ENCODE measurements around the gene PLLP. TPM values are rescaled to one million over a fixed set of nuclear protein-coding genes. Genes with fewer than 3 reads are reported as not detected.

PLLP gene, protein sequence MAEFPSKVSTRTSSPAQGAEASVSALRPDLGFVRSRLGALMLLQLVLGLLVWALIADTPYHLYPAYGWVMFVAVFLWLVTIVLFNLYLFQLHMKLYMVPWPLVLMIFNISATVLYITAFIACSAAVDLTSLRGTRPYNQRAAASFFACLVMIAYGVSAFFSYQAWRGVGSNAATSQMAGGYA
- 1.9 TPM for total RNA-seq

DNA sequence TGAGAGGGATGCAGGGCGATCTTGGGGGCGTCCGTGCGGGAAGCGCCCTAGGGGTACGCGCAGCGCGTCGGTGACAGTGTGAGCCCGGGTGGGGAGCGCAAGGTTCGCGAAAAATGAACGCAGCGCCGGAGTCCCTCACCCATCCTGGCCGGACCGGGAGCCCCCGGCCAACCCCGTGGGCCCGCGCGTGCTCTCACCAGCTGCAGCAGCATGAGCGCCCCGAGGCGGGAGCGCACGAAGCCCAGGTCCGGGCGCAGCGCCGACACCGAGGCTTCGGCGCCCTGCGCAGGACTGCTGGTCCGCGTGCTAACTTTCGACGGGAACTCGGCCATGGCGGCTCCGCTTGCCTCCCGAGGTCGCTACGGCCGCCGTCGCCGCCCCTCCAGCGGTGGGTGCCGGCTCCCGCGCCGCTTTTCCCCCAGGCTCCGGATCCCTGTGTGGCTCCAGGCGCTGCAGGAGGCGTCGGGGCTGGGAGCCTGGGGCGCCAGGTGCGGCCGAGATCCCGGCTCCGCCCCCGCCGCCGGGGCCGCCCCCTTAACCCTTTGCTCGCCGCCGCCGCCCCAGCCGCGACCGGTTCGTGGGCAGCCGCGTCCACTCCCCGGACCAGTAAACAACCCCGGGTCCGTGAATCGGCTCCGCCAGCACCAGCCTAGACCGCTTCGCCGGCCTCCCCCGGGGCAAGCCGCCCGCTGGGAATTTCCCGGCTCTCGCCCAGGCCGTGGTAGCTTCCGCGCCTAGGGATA lies at the start of gene PLLP:
PLLP (minus strand) TSS at position 464 of the 743 bp plus-strand sequence; CDS start at position 332, 132 bp downstream.
- DNase-seq = peak; percentile 50

DNA sequence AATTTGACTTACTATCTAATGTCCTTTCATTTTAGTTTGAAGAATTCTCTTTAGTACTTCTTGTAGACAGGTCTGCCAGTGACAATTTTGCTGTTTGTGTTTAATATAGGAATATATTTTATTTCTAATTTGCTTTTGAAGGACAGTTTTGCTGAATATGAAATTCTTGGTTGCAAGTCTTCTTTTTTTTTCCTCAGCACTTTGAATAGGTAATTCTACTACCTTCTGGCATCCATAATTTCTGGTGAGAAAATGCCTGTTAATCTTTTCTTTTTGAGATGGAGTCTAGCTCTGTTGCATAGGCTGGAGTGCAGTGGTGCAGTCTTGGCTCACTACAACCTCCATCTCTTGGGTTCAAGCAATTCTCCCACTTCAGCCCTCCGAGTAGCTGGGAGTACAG lies 48.9 kb upstream of the PLLP start:
- DNase-seq = no peak

DNA sequence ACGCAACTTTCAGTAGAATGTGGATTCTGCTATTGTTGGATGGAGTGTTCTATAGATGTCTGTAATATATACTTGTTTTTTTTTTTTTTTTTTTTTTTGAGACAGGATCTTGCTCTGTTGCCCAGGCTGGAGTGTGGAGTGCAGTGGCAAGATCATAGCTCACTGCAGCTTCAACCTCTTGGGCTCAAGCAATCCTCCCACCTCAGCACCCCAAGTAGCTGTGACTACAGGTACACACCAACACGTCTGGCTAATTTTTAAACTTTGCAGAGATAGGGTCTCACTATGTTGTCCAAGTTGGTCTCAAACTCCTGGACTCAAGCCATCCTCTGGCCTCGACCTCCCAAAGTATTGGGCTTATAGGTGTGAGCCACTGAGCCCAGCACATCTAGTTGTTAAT lies 46.9 kb upstream of the PLLP start:
- no peak for DNase-seq

DNA sequence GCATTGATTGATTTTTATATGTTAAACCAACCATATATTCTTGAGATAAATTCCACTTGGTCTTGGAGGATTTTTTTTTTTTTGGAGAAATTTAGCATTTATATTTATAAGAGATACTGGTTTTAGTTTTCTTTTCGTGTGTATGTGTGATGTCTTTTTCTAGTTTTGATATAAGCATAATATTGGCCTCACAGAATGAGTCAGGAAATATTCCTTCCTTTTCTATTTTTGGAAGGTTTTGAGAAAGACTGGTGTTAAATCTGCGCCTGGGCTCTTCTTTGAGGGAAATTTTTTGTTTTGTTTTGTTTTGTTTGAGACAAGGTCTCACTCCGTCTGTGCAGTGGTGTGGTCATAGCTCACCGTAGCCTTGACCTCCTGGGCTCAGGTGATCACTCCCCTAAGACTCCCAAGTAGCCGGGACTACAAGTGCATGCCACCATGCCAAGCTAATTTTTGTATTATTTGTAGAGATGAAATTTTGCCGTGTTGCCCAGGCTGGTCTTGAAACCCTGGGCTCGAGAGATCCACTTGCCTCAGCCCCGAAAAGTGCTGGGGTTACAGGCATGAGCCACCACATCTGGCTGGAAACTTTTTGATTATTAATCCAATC lies 45.4 kb upstream of the PLLP start:
- no peak for DNase-seq

DNA sequence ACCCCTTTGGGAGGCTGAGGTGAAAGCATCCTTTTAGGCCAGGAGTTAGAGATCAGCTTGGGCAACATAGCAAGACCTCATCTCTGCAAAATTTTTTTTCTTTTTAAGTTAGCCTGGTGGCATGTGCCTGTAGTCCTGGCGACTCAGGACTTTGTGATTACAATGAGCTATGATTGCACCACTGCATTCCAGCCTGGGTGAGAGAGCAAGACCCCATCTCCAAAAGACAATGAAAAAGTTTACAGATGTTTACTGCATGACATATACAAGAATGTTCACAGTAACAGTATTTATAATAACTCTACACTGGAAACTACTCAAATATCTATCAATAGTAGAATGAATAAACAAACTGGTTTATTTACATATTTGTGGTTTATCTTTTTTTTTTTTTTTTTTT lies 41.0 kb upstream of the PLLP start:
- no peak for DNase-seq

DNA sequence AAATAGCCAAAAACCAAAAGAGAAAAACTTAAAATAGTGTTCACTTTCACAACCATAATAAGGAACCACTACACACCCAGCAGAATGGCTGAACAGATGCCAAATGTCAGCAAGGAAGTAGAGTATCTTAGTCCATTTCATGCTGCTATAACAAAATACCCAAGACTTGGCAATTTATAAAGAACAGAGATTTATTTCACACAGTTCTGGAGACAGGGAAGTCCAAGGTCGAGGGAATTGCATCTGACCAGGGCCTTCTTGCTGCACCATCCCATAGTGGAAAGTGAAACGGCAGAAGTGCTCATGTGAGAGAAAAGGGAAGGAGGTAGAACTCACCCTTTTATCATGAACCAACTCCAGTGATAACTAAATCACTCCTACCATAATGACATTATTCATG lies 40.3 kb upstream of the PLLP start:
- no peak for DNase-seq

DNA sequence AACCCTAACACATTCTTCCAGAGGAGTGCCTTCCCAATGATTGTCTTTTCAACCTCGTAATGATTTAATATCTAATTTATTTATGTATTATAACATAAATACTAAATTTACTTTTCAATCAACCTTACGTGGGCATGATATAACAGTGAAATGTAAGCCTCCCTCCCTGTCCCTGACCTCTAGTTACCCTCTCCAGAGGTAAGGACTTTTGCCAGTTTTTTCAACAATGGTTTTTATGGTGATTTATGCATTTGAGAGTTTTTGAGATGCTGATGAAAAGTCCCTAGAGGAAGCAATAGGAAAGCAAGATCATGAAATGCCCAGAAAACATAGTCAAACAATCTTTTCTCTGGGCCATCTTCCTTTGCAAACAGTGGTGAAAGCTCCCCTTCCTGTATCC lies 35.2 kb upstream of the PLLP start:
- DNase-seq = no peak

DNA sequence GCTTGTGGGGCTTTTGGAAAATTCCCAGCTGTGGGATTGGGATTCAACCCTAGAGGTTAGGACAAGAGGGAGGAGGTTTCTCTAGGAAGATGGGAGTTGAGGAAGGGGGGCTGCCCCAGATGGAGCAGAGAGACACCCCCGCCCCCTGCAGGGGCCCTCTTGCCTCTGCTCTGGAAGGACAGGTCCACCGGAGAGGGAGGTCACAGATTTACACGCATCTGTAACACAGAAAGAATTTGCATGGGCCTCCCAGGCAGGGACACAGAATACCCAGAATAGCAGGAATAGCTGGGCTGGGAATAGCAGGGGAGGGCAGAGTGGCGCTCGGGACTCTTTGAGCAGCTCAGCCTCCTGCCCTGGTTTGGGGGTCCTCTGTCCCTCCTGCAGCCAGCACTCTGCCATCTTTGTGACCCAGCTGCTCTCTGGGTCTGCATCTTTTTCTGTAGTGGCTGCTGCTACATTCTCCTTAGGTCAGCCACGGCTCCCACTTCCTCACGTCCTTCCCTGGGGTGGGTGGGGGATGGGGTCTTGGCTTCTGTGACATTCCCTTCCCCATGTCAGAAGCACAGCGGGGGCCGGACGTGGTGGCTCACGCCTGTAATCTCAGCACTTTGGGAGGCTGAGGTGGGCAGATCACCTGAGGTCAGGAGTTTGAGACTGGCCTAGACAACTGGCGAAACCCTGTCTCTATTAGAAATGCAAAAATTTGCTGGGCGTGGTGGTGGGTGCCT lies 33.9 kb upstream of the PLLP start:
- DNase-seq = peak; percentile 36

DNA sequence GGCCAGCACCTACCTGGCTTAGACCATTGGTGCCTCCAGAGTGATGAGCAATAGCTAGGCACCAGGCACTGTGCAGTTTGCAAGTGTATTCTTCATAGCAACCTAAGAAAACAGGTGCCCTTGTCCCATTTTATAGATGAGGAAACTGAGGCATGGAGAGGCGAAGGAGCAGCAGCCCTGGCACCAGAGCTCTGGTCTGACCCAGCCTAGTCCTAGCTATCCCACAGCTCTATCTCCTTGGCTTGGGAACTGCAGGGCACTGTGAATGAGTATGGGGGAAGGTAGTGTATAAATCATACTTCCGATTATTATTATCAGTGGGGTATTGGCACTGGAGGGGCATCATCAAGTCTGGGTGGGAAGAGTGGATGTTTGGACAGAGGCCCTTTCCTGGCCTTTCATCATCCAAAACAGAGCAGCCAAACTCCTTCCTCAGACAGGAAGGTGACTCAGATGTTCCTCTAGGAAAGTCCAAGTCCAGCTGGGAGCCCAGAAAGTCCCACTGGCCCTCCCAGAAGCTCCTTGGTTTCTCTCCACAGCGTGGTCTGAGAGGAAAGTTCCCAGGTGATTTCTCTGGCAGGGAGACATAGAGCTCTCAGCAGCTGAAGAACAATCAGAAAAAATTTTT lies 32.0 kb upstream of the PLLP start:
- peak; percentile 33 for DNase-seq

DNA sequence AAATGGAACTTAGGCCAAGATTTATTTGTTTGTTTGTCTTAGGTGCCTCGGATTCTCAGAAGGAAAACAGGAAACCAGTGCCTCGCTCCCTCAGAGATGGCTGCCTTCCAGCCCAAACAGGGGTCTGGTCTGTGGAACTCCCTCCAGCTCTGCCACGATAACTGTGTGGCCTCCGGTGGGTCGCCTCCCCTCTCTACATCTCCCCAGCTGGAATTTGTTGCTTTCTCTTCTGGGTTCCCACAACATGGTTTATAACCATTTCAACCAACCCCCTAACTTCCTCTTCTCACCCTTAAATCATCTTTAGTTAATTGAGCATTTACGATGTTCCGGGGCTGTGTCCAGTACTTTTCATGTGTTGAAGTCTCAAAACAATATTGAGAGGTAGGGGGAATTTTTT lies 30.9 kb upstream of the PLLP start:
- no peak for DNase-seq

DNA sequence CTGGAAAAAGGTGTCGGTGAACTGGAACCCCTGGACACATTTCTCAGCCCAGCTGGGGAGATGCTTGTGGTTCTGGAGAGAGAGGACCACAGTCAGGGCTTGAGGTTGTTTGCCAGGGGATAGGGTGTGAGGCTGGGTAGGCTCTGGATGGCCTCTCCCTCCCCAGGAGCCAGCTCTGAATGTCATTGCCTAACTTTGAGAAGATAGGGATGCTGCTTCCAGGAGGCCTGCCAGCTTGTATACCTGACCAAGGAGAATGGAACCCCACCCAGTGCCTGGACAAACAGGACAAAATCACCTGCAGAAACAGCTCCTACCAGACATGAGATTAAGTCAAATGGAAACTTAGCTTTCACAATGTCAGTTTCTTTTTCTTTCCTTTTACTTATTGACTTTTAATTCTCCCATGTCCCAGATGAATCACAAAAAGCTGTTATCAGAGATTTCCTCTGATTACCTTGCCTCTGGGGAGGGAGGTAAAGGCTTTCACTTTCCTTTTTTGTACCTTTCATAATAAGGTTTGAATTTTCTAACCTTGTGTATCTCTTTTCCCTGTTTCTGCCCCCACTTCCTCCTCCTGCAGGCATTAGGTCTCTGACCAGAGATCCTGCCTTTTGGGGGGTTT lies 29.8 kb upstream of the PLLP start:
- no peak for DNase-seq

DNA sequence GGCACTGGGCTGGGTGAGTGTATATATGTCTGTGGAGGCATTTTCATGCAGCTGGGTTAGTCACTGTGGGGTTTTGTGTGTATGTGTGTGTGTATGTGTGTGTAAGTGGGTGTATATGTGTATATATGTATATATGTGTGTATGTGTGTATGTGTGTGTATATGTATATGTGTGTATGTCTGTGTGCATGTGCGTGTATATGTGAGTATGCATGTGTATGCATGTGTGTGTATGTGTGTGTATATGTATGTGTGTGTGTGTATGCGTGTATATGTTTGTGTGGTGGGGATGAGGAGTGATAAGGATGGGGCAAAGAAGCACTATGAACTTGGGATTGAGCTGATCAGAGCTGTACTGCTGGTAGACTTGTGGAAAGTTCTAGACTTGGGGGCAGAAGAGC lies 29.0 kb upstream of the PLLP start:
- DNase-seq = no peak

DNA sequence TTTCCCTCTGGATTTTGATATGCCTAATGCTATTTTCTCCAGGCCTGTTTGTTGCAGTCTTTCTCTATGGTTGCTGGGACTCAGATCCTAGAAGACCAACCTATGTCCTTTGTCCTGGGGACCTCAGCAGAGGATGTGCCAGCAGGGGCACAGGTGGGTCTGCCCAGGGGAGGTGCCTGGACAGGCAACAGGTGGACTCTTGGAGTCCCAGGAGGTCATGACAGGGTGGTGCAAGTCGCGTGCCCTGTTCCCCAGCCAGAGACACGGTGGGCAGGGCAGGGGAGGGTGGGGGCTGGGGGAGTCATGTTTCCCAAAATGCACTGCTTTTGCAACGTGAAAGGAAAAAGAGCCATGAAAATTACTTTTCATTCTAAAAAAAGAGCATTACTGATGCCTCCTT lies 26.3 kb upstream of the PLLP start:
- DNase-seq = no peak

DNA sequence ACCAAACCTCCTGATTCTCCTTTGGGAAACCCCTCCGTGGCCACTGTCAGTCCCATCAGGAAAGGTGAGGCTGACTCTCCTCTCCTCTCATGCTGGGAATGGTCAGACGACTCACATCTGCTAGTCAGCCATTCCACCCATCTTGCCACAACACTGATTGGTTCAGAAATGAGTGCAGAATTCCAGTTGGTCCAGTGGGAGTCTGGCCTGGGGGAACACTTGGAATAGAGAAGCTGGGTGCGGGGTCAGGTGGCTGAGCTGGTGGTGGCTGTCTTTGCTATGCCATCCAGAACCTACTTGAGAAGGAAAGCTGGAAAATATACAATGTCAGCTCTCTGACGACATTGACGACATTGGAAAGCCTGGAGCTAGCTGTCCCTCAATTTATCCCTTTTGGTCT lies 23.6 kb upstream of the PLLP start:
- DNase-seq = no peak

DNA sequence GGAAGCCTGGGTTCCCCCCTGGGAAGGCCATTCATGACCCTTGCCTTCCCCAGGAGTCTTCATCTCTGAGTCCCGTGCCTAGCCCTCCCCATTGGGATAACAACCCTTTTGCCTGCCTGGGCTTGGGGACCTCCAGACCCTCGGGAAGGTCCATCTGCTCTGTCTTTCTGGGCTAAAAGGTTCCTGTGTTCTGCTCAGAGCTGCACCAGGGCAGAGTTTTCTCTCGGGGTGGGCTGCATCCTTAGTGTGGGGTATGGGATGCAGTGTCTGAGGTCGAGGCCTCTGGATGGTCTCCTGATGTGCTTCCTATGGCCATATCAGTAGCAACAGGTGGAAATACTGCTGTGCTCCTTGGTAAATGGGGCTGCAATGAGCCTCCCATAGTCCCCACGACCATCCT lies 22.9 kb upstream of the PLLP start:
- no peak for DNase-seq

DNA sequence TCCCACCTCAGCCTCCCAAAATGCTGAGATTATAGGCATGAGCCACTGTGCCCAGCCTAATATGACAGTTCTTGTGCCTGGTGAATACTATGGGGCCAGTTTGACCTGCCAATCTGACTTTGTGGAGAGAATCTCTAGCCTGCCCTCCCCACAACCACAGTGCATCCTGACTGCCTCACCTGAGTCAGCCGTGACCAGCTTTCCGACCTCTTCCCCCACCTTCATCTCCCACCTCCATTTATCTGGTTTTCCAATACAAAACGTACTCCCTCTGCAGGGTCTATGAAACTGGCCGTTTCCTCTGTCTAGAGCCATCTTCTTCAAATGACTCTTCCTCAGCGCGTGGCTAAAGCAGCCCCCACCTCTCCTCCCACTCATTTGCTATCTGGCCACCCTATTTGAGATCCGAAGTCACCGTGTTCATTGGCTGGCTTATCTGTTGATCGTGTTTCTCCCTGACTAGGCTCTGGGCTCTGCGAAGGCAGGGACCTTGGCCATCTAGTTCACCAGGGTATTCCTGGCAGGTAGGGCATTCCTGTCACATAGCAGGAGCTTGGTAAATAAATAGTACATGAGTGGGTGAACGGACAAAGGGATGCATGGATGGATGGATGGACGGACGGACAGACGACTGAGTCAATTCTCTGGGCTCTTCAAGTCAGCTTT lies 22.3 kb upstream of the PLLP start:
- DNase-seq = no peak

DNA sequence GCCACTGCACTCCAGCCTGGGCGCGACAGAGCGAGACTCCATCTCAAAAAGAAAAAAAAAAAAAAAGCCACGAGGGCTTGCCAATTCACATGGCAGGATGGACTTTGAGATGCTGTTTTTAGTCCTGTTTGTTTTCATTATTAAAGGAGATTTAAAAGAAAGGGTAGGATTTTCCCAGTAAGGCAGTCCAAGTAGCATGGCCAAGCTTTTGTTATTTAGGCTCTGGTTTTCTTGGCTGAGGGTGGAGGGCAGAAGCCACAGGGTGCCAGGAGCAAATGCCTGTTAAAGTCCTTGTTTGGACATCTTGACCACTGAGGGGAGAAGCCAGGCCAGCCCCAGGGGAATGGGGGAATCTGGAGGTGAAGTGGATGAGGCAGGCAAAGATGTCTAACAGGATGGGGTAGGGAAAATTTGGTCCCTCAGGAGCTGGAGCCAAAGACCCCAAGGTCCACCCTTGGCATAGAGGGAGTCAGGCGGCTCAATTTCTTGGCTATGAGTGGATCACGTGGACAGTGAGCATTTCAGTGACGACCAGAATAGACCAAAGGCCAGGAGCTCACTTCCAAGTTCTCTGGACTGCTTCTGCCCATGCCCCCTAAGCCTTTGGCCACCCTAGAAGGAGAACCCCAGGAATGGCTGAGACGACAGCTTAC lies 20.8 kb upstream of the PLLP start:
- no peak for DNase-seq

DNA sequence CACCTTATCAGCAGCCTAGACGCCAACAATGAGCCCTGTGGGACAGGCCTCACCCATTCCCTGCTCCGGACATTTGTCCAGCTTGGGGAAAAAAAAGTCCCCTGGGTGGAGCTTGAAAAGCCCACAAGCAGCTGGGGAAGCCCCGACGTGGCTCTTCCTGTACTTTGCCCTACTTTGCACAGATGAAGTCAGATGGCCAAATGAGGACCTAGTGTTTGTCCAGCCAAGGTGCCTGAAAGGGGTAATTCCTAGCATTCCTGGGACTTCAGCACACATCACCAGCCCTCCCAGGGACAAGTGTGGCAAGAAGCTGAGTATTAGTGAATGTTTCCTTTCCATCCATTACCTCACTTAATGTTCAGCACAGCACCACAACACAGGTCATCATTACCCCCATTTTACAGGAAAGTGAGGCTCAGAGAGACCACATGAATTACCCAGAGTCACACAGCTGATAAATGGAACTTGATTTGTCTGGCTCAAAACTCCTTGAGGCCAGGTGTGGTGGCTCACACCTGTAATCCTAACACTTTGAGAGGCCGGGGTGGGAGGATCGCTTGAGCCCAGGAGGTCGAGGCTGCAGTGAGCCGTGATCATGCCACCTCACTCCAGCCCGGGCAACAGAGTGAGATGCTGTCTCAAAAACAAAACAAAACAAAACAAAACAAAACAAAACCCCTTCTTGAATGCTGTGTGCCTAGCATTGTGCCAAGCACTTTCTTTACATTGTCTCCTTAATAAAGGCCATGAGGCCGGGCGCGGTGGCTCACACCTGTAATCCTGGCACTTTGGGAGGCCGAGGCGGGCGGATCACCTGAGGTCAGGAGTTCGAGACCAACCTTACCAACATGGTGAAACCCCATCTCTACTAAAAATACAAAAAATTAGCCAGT lies 19.9 kb upstream of the PLLP start:
- no peak for DNase-seq

DNA sequence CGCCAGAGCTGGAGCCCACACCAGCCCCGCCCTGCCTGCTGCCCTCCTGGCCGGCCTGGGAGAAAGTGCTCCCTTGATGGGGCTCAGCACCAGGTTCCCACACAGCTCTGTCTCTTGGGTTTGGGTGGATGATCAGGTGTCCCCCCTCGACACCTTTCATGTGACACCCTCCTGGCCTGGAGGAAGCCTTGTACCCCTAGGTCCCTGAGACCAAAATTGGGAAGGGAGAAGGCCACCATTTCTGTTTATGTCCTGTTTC lies 19.4 kb upstream of the PLLP start:
- DNase-seq = no peak
